Large intestine (tissue), 3 donors: ENCODE measurements around the gene STX4. TPM values are rescaled to one million over a fixed set of nuclear protein-coding genes. Genes with fewer than 3 reads are reported as not detected.

Source experiments
- DNase-seq, 2 donors: peaks; one replicate each; pipeline versions ENCODE4 v3.0.0 to v3.0.0-alpha.2; 2013
- H3K27ac ChIP-seq: one replicate; pipeline ENCODE4 v1.5.1; 2013; ENCODE audit warnings: low read length
- H3K27me3 ChIP-seq: 2 replicates; pipeline ENCODE4 v1.6.1; 2013; ENCODE audit warnings: low read length; ENCODE audit not compliant: control insufficient read depth, insufficient read depth
- H3K36me3 ChIP-seq: 2 replicates; pipeline ENCODE4 v1.6.1; 2013; ENCODE audit warnings: low read length; ENCODE audit not compliant: control insufficient read depth, insufficient read depth
- H3K4me1 ChIP-seq: one replicate; pipeline ENCODE4 v1.6.1; 2013; ENCODE audit warnings: low read length; ENCODE audit not compliant: control insufficient read depth, insufficient read depth
- H3K4me3 ChIP-seq: one replicate; pipeline ENCODE4 v1.5.1; 2013; ENCODE audit warnings: low read length
- H3K9me3 ChIP-seq: one replicate; pipeline ENCODE4 v1.6.1; 2013; ENCODE audit warnings: mild to moderate bottlenecking, low read depth, low read length, moderate library complexity; ENCODE audit not compliant: control insufficient read depth
- WGBS: methylation state at CpG from one replicate; pipeline ENCODE4 v1.1.5; 2013; ENCODE audit warnings: low lambda C conversion rate; ENCODE audit not compliant: insufficient coverage; 5-methylcytosine and 5-hydroxymethylcytosine counted together
- polyA plus RNA-seq: library from polyadenylated mRNA; unstranded; fragments of 120-200 nt; gene quantifications from one replicate; pipeline ENCODE4 v1.2.1, GENCODE V29; 2013

The STX4 gene
- polyA plus RNA-seq, 1 donor, result 76.6 TPM

GRCh38 chr16:31083981-31084380 is 50.6 kb downstream of the STX4 start:
- H3K36me3 ChIP-seq, result peaks cover 62% of the 10 kb centered on the region
- no peak for DNase-seq
- H3K27me3 ChIP-seq, result no peaks in the 10 kb centered on the region
- H3K4me3 ChIP-seq, result no peak overlapping the region
- WGBS, result no CpG with 5 or more reads among the region's 13 CpGs
- H3K27ac ChIP-seq, result no peak overlapping the region
- no peaks in the 10 kb centered on the region for H3K4me1 ChIP-seq
- H3K9me3 ChIP-seq, result peaks cover 7% of the 10 kb centered on the region

GRCh38 chr16:31084584-31085302 is 51.4 kb downstream of the STX4 start:
- no peaks in the 10 kb centered on the region for H3K27me3 ChIP-seq
- no peak for DNase-seq
- WGBS, result no CpG with 5 or more reads among the region's 16 CpGs
- no peak overlapping the region for H3K4me3 ChIP-seq
- no peaks in the 10 kb centered on the region for H3K4me1 ChIP-seq
- no peak overlapping the region for H3K27ac ChIP-seq
- peaks cover 6% of the 10 kb centered on the region for H3K9me3 ChIP-seq
- peaks cover 55% of the 10 kb centered on the region for H3K36me3 ChIP-seq

GRCh38 chr16:31085411-31085810 is 52.1 kb downstream of the STX4 start:
- Histone ChIP-seq H3K36me3 (peaks cover 49% of the 10 kb centered on the region), H3K9me3 (no peaks in the 10 kb centered on the region), H3K27ac (no peak overlapping the region), H3K4me1 (no peaks in the 10 kb centered on the region), H3K27me3 (no peaks in the 10 kb centered on the region), H3K4me3 (no peak overlapping the region)
- 67% methylated on average over 1 of the region's 8 CpGs for WGBS
- no peak for DNase-seq

GRCh38 chr16:31085873-31086628 is 52.7 kb downstream of the STX4 start:
- Histone ChIP-seq H3K27me3 (no peaks in the 10 kb centered on the region), H3K36me3 (peaks cover 49% of the 10 kb centered on the region), H3K4me3 (no peak overlapping the region), H3K27ac (no peak overlapping the region), H3K4me1 (no peaks in the 10 kb centered on the region), H3K9me3 (no peaks in the 10 kb centered on the region)
- 93% methylated on average over 5 of the region's 18 CpGs for WGBS
- DNase-seq, result no peak

GRCh38 chr16:31086629-31086906 is 53.2 kb downstream of the STX4 start:
- peaks cover 47% of the 10 kb centered on the region for H3K36me3 ChIP-seq
- no peak for DNase-seq
- no peaks in the 10 kb centered on the region for H3K27me3 ChIP-seq
- no peak overlapping the region for H3K27ac ChIP-seq
- no peaks in the 10 kb centered on the region for H3K4me1 ChIP-seq
- H3K4me3 ChIP-seq, result no peak overlapping the region
- no peaks in the 10 kb centered on the region for H3K9me3 ChIP-seq
- WGBS, result no CpG with 5 or more reads among the region's 6 CpGs

- no CpG with 5 or more reads among the region's 8 CpGs for WGBS
Observed at GRCh38 chr16:31087481-31087880, 54.1 kb downstream of the STX4 start.

GRCh38 chr16:31087971-31088370 is 54.6 kb downstream of the STX4 start:
- no peak for DNase-seq
- no peaks in the 10 kb centered on the region for H3K9me3 ChIP-seq
- no peak overlapping the region for H3K27ac ChIP-seq
- H3K4me3 ChIP-seq, result no peak overlapping the region
- H3K4me1 ChIP-seq, result no peaks in the 10 kb centered on the region
- H3K36me3 ChIP-seq, result peaks cover 34% of the 10 kb centered on the region
- no peaks in the 10 kb centered on the region for H3K27me3 ChIP-seq
- WGBS, result no CpG with 5 or more reads among the region's 5 CpGs

More at GRCh38 chr16:31087481-31087880, 54.1 kb downstream of the STX4 start:
- Histone ChIP-seq H3K4me1 (no peaks in the 10 kb centered on the region), H3K9me3 (no peaks in the 10 kb centered on the region), H3K36me3 (peaks cover 38% of the 10 kb centered on the region), H3K27me3 (no peaks in the 10 kb centered on the region), H3K4me3 (no peak overlapping the region), H3K27ac (no peak overlapping the region)
- no peak for DNase-seq

- H3K27ac ChIP-seq, result no peak within 1 kb of the TSS
- no peak for DNase-seq
- no peak within 1 kb of the TSS for H3K4me3 ChIP-seq
- H3K36me3 ChIP-seq, result peaks cover 31% of the 10 kb centered on the region
- no peaks in the 10 kb centered on the region for H3K27me3 ChIP-seq
- H3K9me3 ChIP-seq, result no peaks in the 10 kb centered on the region
- WGBS, result no CpG with 5 or more reads among the region's 15 CpGs
- peaks cover 3% of the 10 kb centered on the region for H3K4me1 ChIP-seq
Observed at GRCh38 chr16:31088459-31089183, 55.3 kb downstream of the STX4 start, which contains the start of gene PRSS53. Gene PRSS53 (minus strand): TSS chr16:31088943. CDS start chr16:31088809, 134 bp downstream.

GRCh38 chr16:31089199-31089598 is 55.8 kb downstream of the STX4 start:
- Histone ChIP-seq H3K4me3 (no peak overlapping the region), H3K4me1 (peaks cover 8% of the 10 kb centered on the region), H3K27ac (no peak overlapping the region), H3K36me3 (peaks cover 27% of the 10 kb centered on the region), H3K9me3 (no peaks in the 10 kb centered on the region), H3K27me3 (no peaks in the 10 kb centered on the region)
- no CpG with 5 or more reads among the region's 8 CpGs for WGBS
- no peak for DNase-seq
